ENCODE measurements around the gene METTL15.
"Not testable (repeated sequence)": the region's sequence is repeated elsewhere in the genome, so short reads cannot be mapped to it uniquely, and the experiment has no call there.

The METTL15 gene

GRCh38 chr11:28098257-28098656, 9.9 kb upstream of the METTL15 start:
- Histone ChIP-seq H3K4me1 (ENCODE audit: insufficient read depth, low read length) (no peaks in the 10 kb centered on the region), H3K36me3 (ENCODE audit: insufficient read depth, low read length) (no peaks in the 10 kb centered on the region), H3K27ac (ENCODE audit: low read depth, low read length) (no peak overlapping the region), H3K9ac (ENCODE audit: low read length) (no peak overlapping the region), H3K27me3 (ENCODE audit: control insufficient read depth in 1 of 2, insufficient read depth in 2 of 2, low read length in 2 of 2) (no peaks in the 10 kb centered on the region), H3K4me3 (ENCODE audit: low read depth in 1 of 2, low read length in 2 of 2) (no peak overlapping the region), H3K9me3 (ENCODE audit: low read length) (no peaks in the 10 kb centered on the region)

DNA sequence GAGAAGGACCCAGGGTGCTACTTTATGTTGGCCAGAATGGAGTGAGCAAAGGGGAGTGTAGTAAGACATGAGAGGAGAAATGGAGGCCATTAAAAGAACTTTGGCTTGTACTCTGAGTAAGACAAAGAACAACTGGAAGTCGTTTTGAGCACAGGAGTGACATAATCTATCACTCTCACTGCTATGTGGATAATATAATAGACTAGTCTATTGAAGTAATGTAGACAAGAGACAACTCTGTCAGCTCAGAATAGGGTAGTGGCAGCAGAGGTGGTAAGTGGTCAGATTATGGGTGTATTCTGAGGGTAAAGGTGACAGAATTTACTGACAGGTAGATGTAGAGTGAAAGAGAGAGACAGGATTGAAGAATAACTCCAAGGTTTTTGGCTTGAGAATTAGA, 8.5 kb upstream of the METTL15 start:
- Histone ChIP-seq H3K4me1 (ENCODE audit: insufficient read depth, low read length) (no peaks in the 10 kb centered on the region), H3K36me3 (ENCODE audit: insufficient read depth, low read length) (no peaks in the 10 kb centered on the region), H3K4me3 (ENCODE audit: low read depth in 1 of 2, low read length in 2 of 2) (no peak overlapping the region), H3K9ac (ENCODE audit: low read length) (no peak overlapping the region), H3K9me3 (ENCODE audit: low read length) (no peaks in the 10 kb centered on the region), H3K27ac (ENCODE audit: low read depth, low read length) (no peak overlapping the region), H3K27me3 (ENCODE audit: control insufficient read depth in 1 of 2, insufficient read depth in 2 of 2, low read length in 2 of 2) (no peaks in the 10 kb centered on the region)

DNA sequence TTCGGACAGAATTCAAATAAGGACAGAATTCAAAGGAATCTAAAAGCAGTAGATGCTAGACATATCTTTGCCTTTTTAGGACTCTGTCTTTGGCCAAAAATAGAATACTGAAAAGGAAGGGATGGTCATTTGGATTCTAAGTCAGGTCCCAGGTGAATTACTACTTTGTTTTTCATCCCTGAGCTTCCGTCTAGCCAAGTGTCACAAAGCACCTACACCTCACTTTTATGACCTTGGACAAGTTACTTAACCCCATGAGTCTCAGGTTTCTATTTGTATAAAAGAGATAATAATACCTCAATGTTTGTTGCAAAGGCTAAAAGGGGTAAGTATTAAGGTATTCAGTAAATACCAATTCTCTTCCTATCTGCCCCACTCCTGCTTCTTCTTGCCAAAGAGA, 7.5 kb upstream of the METTL15 start:
- Histone ChIP-seq H3K27me3 (ENCODE audit: control insufficient read depth in 1 of 2, insufficient read depth in 2 of 2, low read length in 2 of 2) (no peaks in the 10 kb centered on the region), H3K4me3 (ENCODE audit: low read depth in 1 of 2, low read length in 2 of 2) (no peak overlapping the region)

DNA sequence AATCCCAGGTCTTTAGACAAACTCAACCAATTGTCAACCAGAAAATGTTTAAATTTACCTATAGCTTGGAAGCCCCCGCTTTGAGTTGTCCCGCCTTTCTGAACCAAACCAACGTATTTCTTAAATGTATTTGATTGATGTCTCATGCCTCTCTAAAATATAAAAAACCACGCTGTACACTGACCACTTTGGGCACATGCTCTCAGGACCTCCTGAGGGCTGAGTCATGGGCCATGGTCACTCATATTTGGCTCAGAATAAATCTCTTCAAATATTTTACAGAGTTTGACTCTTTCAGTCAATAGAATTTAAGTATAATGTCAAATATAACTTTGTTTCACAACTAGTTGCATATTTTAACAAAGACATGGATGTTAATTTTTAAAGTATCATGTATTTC, 5.9 kb upstream of the METTL15 start:
- H3K27ac ChIP-seq (ENCODE audit: low read depth, low read length); H3K9ac ChIP-seq (ENCODE audit: low read length); H3K27me3 ChIP-seq (ENCODE audit: control insufficient read depth in 1 of 2, insufficient read depth in 2 of 2, low read length in 2 of 2); H3K4me3 ChIP-seq (ENCODE audit: low read depth in 1 of 2, low read length in 2 of 2); H3K9me3 ChIP-seq (ENCODE audit: low read length); H3K4me1 ChIP-seq (ENCODE audit: insufficient read depth, low read length); H3K36me3 ChIP-seq (ENCODE audit: insufficient read depth, low read length): not testable (repeated sequence)

More for the DNA sequence above, 7.5 kb upstream of the METTL15 start:
- no peaks in the 10 kb centered on the region for H3K36me3 ChIP-seq (ENCODE audit: insufficient read depth, low read length)
- H3K9me3 ChIP-seq (ENCODE audit: low read length), result no peaks in the 10 kb centered on the region
- H3K9ac ChIP-seq (ENCODE audit: low read length), result no peak overlapping the region
- H3K27ac ChIP-seq (ENCODE audit: low read depth, low read length), result no peak overlapping the region
- no peaks in the 10 kb centered on the region for H3K4me1 ChIP-seq (ENCODE audit: insufficient read depth, low read length)

- Histone ChIP-seq H3K4me3 (ENCODE audit: low read depth in 1 of 2, low read length in 2 of 2) (no peak overlapping the region), H3K27me3 (ENCODE audit: control insufficient read depth in 1 of 2, insufficient read depth in 2 of 2, low read length in 2 of 2) (no peaks in the 10 kb centered on the region), H3K4me1 (ENCODE audit: insufficient read depth, low read length) (peaks cover 17% of the 10 kb centered on the region), H3K36me3 (ENCODE audit: insufficient read depth, low read length) (no peaks in the 10 kb centered on the region), H3K9ac (ENCODE audit: low read length) (no peak overlapping the region), H3K9me3 (ENCODE audit: low read length) (no peaks in the 10 kb centered on the region), H3K27ac (ENCODE audit: low read depth, low read length) (no peak overlapping the region)
Observed at GRCh38 chr11:28104425-28104824, 3.8 kb upstream of the METTL15 start.

- Histone ChIP-seq H3K4me1 (ENCODE audit: insufficient read depth, low read length) (peaks cover 22% of the 10 kb centered on the region), H3K27me3 (ENCODE audit: control insufficient read depth in 1 of 2, insufficient read depth in 2 of 2, low read length in 2 of 2) (no peaks in the 10 kb centered on the region), H3K4me3 (ENCODE audit: low read depth in 1 of 2, low read length in 2 of 2) (no peak overlapping the region), H3K9me3 (ENCODE audit: low read length) (no peaks in the 10 kb centered on the region), H3K9ac (ENCODE audit: low read length) (no peak overlapping the region), H3K27ac (ENCODE audit: low read depth, low read length) (no peak overlapping the region), H3K36me3 (ENCODE audit: insufficient read depth, low read length) (no peaks in the 10 kb centered on the region)
Observed at GRCh38 chr11:28104984-28105383, 3.2 kb upstream of the METTL15 start.

- H3K27me3 ChIP-seq (ENCODE audit: control insufficient read depth in 1 of 2, insufficient read depth in 2 of 2, low read length in 2 of 2), result no peaks in the 10 kb centered on the region
- H3K9ac ChIP-seq (ENCODE audit: low read length), result no peak overlapping the region
- H3K27ac ChIP-seq (ENCODE audit: low read depth, low read length), result no peak overlapping the region
- H3K4me3 ChIP-seq (ENCODE audit: low read depth in 1 of 2, low read length in 2 of 2), result no peak overlapping the region
- H3K9me3 ChIP-seq (ENCODE audit: low read length), result no peaks in the 10 kb centered on the region
- H3K4me1 ChIP-seq (ENCODE audit: insufficient read depth, low read length), result peaks cover 25% of the 10 kb centered on the region
- no peaks in the 10 kb centered on the region for H3K36me3 ChIP-seq (ENCODE audit: insufficient read depth, low read length)
Observed at GRCh38 chr11:28105869-28106268, 2.3 kb upstream of the METTL15 start.

DNA sequence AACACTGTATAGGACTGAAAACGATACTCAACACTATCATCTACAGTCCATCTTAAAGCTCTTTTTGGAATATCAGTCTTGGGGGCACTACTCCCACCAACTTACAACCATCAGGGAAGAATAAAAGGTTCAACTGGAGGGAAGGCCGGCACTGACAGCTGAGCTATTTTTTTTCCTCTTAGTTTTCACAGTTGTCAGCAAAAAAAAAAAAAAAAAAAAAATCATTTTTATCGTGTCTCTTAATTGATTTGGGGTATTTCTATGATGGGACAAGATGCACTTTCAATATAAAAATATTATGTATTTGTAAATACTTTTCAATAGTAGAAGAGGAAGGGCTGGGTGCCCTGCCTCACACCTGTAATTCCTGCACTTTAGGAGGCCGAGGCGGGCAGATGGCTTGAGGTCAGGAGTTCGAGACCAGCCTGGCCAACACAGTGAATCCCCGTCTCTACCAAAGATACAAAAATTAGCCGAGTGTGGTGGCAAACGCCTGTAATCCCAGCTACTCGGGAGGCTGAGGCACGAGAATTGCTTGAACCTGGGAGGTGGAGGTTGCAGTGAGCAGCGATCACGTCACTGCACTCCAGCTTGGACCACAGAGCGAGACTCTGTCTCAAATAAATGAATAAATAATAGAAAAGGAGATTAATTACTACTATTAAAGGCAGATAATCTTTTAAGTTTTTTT, 1.7 kb upstream of the METTL15 start:
- no peak overlapping the region for H3K27ac ChIP-seq (ENCODE audit: low read depth, low read length)
- H3K4me1 ChIP-seq (ENCODE audit: insufficient read depth, low read length), result peaks cover 31% of the 10 kb centered on the region
- no peaks in the 10 kb centered on the region for H3K36me3 ChIP-seq (ENCODE audit: insufficient read depth, low read length)
- no peaks in the 10 kb centered on the region for H3K9me3 ChIP-seq (ENCODE audit: low read length)
- no peak overlapping the region for H3K4me3 ChIP-seq (ENCODE audit: low read depth in 1 of 2, low read length in 2 of 2)
- no peaks in the 10 kb centered on the region for H3K27me3 ChIP-seq (ENCODE audit: control insufficient read depth in 1 of 2, insufficient read depth in 2 of 2, low read length in 2 of 2)
- no peak overlapping the region for H3K9ac ChIP-seq (ENCODE audit: low read length)

DNA sequence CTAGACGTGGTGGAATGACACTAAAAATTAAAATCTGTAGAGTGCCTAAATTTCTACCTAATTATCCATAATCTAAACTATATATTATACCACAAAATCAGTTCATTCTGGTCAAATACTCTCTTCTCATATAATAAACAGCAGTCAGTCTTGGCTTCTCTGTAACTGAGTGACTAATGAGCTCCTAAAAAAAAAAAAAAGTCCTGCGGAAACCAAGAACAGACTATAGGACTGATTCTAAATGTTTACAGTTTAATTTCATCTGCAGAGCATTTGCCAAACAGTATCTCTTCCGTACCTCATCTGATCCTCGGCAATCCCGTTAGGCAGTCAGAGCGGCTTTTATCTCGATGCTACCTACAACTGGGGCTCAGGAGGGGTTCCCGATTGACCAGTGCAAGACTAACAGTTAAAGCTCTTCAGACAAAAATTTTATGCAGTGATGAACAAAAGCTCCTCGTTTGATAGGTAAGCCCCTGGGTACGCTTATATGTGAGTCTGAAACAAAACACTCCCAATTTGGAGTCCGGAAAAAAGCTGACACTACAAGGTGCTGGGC, 918 bp upstream of the METTL15 start:
- Histone ChIP-seq H3K4me1 (ENCODE audit: insufficient read depth, low read length) (peaks cover 36% of the 10 kb centered on the region), H3K27me3 (ENCODE audit: control insufficient read depth in 1 of 2, insufficient read depth in 2 of 2, low read length in 2 of 2) (no peaks in the 10 kb centered on the region), H3K36me3 (ENCODE audit: insufficient read depth, low read length) (no peaks in the 10 kb centered on the region), H3K9me3 (ENCODE audit: low read length) (no peaks in the 10 kb centered on the region), H3K27ac (ENCODE audit: low read depth, low read length) (no peak overlapping the region), H3K4me3 (ENCODE audit: low read depth in 1 of 2, low read length in 2 of 2) (peak overlapping the region; percentile 59 to 96), H3K9ac (ENCODE audit: low read length) (peak overlapping the region; percentile 57)

GRCh38 chr11:28108958-28109357, 770 bp downstream of the METTL15 start:
- Histone ChIP-seq H3K9me3 (ENCODE audit: low read length) (no peaks in the 10 kb centered on the region), H3K9ac (ENCODE audit: low read length) (no peak overlapping the region), H3K27me3 (ENCODE audit: control insufficient read depth in 1 of 2, insufficient read depth in 2 of 2, low read length in 2 of 2) (no peaks in the 10 kb centered on the region), H3K27ac (ENCODE audit: low read depth, low read length) (no peak overlapping the region), H3K4me3 (ENCODE audit: low read depth in 1 of 2, low read length in 2 of 2) (peak overlapping the region; percentile 43 to 96), H3K4me1 (ENCODE audit: insufficient read depth, low read length) (peaks cover 36% of the 10 kb centered on the region), H3K36me3 (ENCODE audit: insufficient read depth, low read length) (no peaks in the 10 kb centered on the region)

- peak overlapping the region; percentile 47 for H3K27ac ChIP-seq (ENCODE audit: low read depth, low read length)
- no peaks in the 10 kb centered on the region for H3K36me3 ChIP-seq (ENCODE audit: insufficient read depth, low read length)
Observed at GRCh38 chr11:28110108-28110820, 2.1 kb downstream of the METTL15 start.

More at GRCh38 chr11:28110108-28110820, 2.1 kb downstream of the METTL15 start:
- no peaks in the 10 kb centered on the region for H3K9me3 ChIP-seq (ENCODE audit: low read length)
- H3K9ac ChIP-seq (ENCODE audit: low read length), result peak overlapping the region; percentile 82
- peak overlapping the region; percentile 82 to 86 for H3K4me3 ChIP-seq (ENCODE audit: low read depth in 1 of 2, low read length in 2 of 2)
- H3K27me3 ChIP-seq (ENCODE audit: control insufficient read depth in 1 of 2, insufficient read depth in 2 of 2, low read length in 2 of 2), result no peaks in the 10 kb centered on the region
- peaks cover 36% of the 10 kb centered on the region for H3K4me1 ChIP-seq (ENCODE audit: insufficient read depth, low read length)
